ENCODE data around the gene SORBS1.

Gene SORBS1

GRCh38 chr10:95464280-95464679 lies 96.9 kb downstream of the SORBS1 start:
- Histone ChIP-seq H3K27ac (ENCODE audit: low read length) (peak overlapping the region; percentile 82), H3K4me1 (ENCODE audit: control insufficient read depth, insufficient read depth, low read length) (peaks cover 54% of the 10 kb centered on the region), H3K36me3 (ENCODE audit: control insufficient read depth in 2 of 2, insufficient read depth in 2 of 2, low read length in 2 of 2) (peaks cover 0 to 2% of the 10 kb centered on the region in 2 donors), H3K27me3 (ENCODE audit: control insufficient read depth in 1 of 2, insufficient read depth in 2 of 2, low read length in 2 of 2) (no peaks in the 10 kb centered on the region), H3K9me3 (ENCODE audit: control insufficient read depth in 2 of 2, low read length in 2 of 2) (no peaks in the 10 kb centered on the region), H3K4me3 (ENCODE audit: low read length in 2 of 2) (no peak overlapping the region), H3K9ac (ENCODE audit: low read length in 2 of 2) (no peak overlapping the region)

GRCh38 chr10:95462740-95463667 lies 98.2 kb downstream of the SORBS1 start:
- H3K27me3 ChIP-seq (ENCODE audit: control insufficient read depth in 1 of 2, insufficient read depth in 2 of 2, low read length in 2 of 2): no peaks in the 10 kb centered on the region
- peak overlapping the region; percentile 82 for H3K27ac ChIP-seq (ENCODE audit: low read length)
- H3K4me1 ChIP-seq (ENCODE audit: control insufficient read depth, insufficient read depth, low read length): peaks cover 47% of the 10 kb centered on the region
- H3K9me3 ChIP-seq (ENCODE audit: control insufficient read depth in 2 of 2, low read length in 2 of 2): no peaks in the 10 kb centered on the region
- peaks cover 0 to 2% of the 10 kb centered on the region in 2 donors for H3K36me3 ChIP-seq (ENCODE audit: control insufficient read depth in 2 of 2, insufficient read depth in 2 of 2, low read length in 2 of 2)
- no peak overlapping the region for H3K9ac ChIP-seq (ENCODE audit: low read length in 2 of 2)
- H3K4me3 ChIP-seq (ENCODE audit: low read length in 2 of 2): peak overlapping the region in 1 of 2 donors; percentile 30

GRCh38 chr10:95461611-95462010 lies 99.6 kb downstream of the SORBS1 start:
- Histone ChIP-seq H3K27ac (ENCODE audit: low read length) (no peak overlapping the region), H3K4me1 (ENCODE audit: control insufficient read depth, insufficient read depth, low read length) (peaks cover 53% of the 10 kb centered on the region), H3K9ac (ENCODE audit: low read length in 2 of 2) (no peak overlapping the region), H3K4me3 (ENCODE audit: low read length in 2 of 2) (no peak overlapping the region), H3K36me3 (ENCODE audit: control insufficient read depth in 2 of 2, insufficient read depth in 2 of 2, low read length in 2 of 2) (peaks cover 0 to 2% of the 10 kb centered on the region in 2 donors), H3K27me3 (ENCODE audit: control insufficient read depth in 1 of 2, insufficient read depth in 2 of 2, low read length in 2 of 2) (no peaks in the 10 kb centered on the region), H3K9me3 (ENCODE audit: control insufficient read depth in 2 of 2, low read length in 2 of 2) (no peaks in the 10 kb centered on the region)

GRCh38 chr10:95459446-95460045 lies 101.6 kb downstream of the SORBS1 start:
- Histone ChIP-seq H3K9me3 (ENCODE audit: control insufficient read depth in 2 of 2, low read length in 2 of 2) (no peaks in the 10 kb centered on the region), H3K4me1 (ENCODE audit: control insufficient read depth, insufficient read depth, low read length) (peaks cover 65% of the 10 kb centered on the region), H3K27ac (ENCODE audit: low read length) (peak overlapping the region; percentile 74), H3K36me3 (ENCODE audit: control insufficient read depth in 2 of 2, insufficient read depth in 2 of 2, low read length in 2 of 2) (peaks cover 0 to 4% of the 10 kb centered on the region in 2 donors), H3K4me3 (ENCODE audit: low read length in 2 of 2) (peak overlapping the region; percentile 13 to 44), H3K9ac (ENCODE audit: low read length in 2 of 2) (peak overlapping the region; percentile 8 to 63), H3K27me3 (ENCODE audit: control insufficient read depth in 1 of 2, insufficient read depth in 2 of 2, low read length in 2 of 2) (no peaks in the 10 kb centered on the region)

GRCh38 chr10:95458871-95459270 lies 102.3 kb downstream of the SORBS1 start:
- Histone ChIP-seq H3K4me3 (ENCODE audit: low read length in 2 of 2) (no peak overlapping the region), H3K9me3 (ENCODE audit: control insufficient read depth in 2 of 2, low read length in 2 of 2) (no peaks in the 10 kb centered on the region), H3K4me1 (ENCODE audit: control insufficient read depth, insufficient read depth, low read length) (peaks cover 65% of the 10 kb centered on the region), H3K36me3 (ENCODE audit: control insufficient read depth in 2 of 2, insufficient read depth in 2 of 2, low read length in 2 of 2) (peaks cover 0 to 4% of the 10 kb centered on the region in 2 donors), H3K27me3 (ENCODE audit: control insufficient read depth in 1 of 2, insufficient read depth in 2 of 2, low read length in 2 of 2) (no peaks in the 10 kb centered on the region), H3K27ac (ENCODE audit: low read length) (peak overlapping the region; percentile 74), H3K9ac (ENCODE audit: low read length in 2 of 2) (no peak overlapping the region)

- Histone ChIP-seq H3K27ac (ENCODE audit: low read length) (peak overlapping the region; percentile 66), H3K4me1 (ENCODE audit: control insufficient read depth, insufficient read depth, low read length) (peaks cover 59% of the 10 kb centered on the region)
Observed at GRCh38 chr10:95458014-95458413, 103.2 kb downstream of the SORBS1 start.

GRCh38 chr10:95457319-95457886 lies 103.8 kb downstream of the SORBS1 start:
- peak overlapping the region; percentile 66 for H3K27ac ChIP-seq (ENCODE audit: low read length)
- peak overlapping the region in 1 of 2 donors; percentile 4 for H3K9ac ChIP-seq (ENCODE audit: low read length in 2 of 2)
- no peaks in the 10 kb centered on the region for H3K9me3 ChIP-seq (ENCODE audit: control insufficient read depth in 2 of 2, low read length in 2 of 2)

More at GRCh38 chr10:95458014-95458413, 103.2 kb downstream of the SORBS1 start:
- Histone ChIP-seq H3K9me3 (ENCODE audit: control insufficient read depth in 2 of 2, low read length in 2 of 2) (no peaks in the 10 kb centered on the region), H3K4me3 (ENCODE audit: low read length in 2 of 2) (peak overlapping the region in 1 of 2 donors; percentile 1), H3K27me3 (ENCODE audit: control insufficient read depth in 1 of 2, insufficient read depth in 2 of 2, low read length in 2 of 2) (no peaks in the 10 kb centered on the region), H3K9ac (ENCODE audit: low read length in 2 of 2) (no peak overlapping the region), H3K36me3 (ENCODE audit: control insufficient read depth in 2 of 2, insufficient read depth in 2 of 2, low read length in 2 of 2) (peaks cover 0 to 4% of the 10 kb centered on the region in 2 donors)

GRCh38 chr10:95456516-95456915 lies 104.7 kb downstream of the SORBS1 start:
- Histone ChIP-seq H3K4me3 (ENCODE audit: low read length in 2 of 2) (no peak overlapping the region), H3K27me3 (ENCODE audit: control insufficient read depth in 1 of 2, insufficient read depth in 2 of 2, low read length in 2 of 2) (no peaks in the 10 kb centered on the region), H3K4me1 (ENCODE audit: control insufficient read depth, insufficient read depth, low read length) (peaks cover 71% of the 10 kb centered on the region), H3K27ac (ENCODE audit: low read length) (peak overlapping the region; percentile 66), H3K9me3 (ENCODE audit: control insufficient read depth in 2 of 2, low read length in 2 of 2) (no peaks in the 10 kb centered on the region), H3K36me3 (ENCODE audit: control insufficient read depth in 2 of 2, insufficient read depth in 2 of 2, low read length in 2 of 2) (peaks cover 0 to 4% of the 10 kb centered on the region in 2 donors), H3K9ac (ENCODE audit: low read length in 2 of 2) (peak overlapping the region in 1 of 2 donors; percentile 4)

More at GRCh38 chr10:95457319-95457886, 103.8 kb downstream of the SORBS1 start:
- Histone ChIP-seq H3K4me3 (ENCODE audit: low read length in 2 of 2) (no peak overlapping the region), H3K4me1 (ENCODE audit: control insufficient read depth, insufficient read depth, low read length) (peaks cover 62% of the 10 kb centered on the region), H3K36me3 (ENCODE audit: control insufficient read depth in 2 of 2, insufficient read depth in 2 of 2, low read length in 2 of 2) (peaks cover 0 to 4% of the 10 kb centered on the region in 2 donors), H3K27me3 (ENCODE audit: control insufficient read depth in 1 of 2, insufficient read depth in 2 of 2, low read length in 2 of 2) (no peaks in the 10 kb centered on the region)

- Histone ChIP-seq H3K4me1 (ENCODE audit: control insufficient read depth, insufficient read depth, low read length) (peaks cover 76% of the 10 kb centered on the region), H3K27ac (ENCODE audit: low read length) (peak overlapping the region; percentile 66), H3K27me3 (ENCODE audit: control insufficient read depth in 1 of 2, insufficient read depth in 2 of 2, low read length in 2 of 2) (no peaks in the 10 kb centered on the region), H3K36me3 (ENCODE audit: control insufficient read depth in 2 of 2, insufficient read depth in 2 of 2, low read length in 2 of 2) (peaks cover 0 to 4% of the 10 kb centered on the region in 2 donors), H3K9ac (ENCODE audit: low read length in 2 of 2) (no peak overlapping the region), H3K4me3 (ENCODE audit: low read length in 2 of 2) (no peak overlapping the region), H3K9me3 (ENCODE audit: control insufficient read depth in 2 of 2, low read length in 2 of 2) (no peaks in the 10 kb centered on the region)
Observed at GRCh38 chr10:95454940-95455339, 106.2 kb downstream of the SORBS1 start.

- no peak overlapping the region for H3K4me3 ChIP-seq (ENCODE audit: low read length in 2 of 2)
- H3K4me1 ChIP-seq (ENCODE audit: control insufficient read depth, insufficient read depth, low read length): peaks cover 73% of the 10 kb centered on the region
- H3K27ac ChIP-seq (ENCODE audit: low read length): peak overlapping the region; percentile 66
- H3K36me3 ChIP-seq (ENCODE audit: control insufficient read depth in 2 of 2, insufficient read depth in 2 of 2, low read length in 2 of 2): peaks cover 0 to 2% of the 10 kb centered on the region in 2 donors
- no peak overlapping the region for H3K9ac ChIP-seq (ENCODE audit: low read length in 2 of 2)
- no peaks in the 10 kb centered on the region for H3K9me3 ChIP-seq (ENCODE audit: control insufficient read depth in 2 of 2, low read length in 2 of 2)
- no peaks in the 10 kb centered on the region for H3K27me3 ChIP-seq (ENCODE audit: control insufficient read depth in 1 of 2, insufficient read depth in 2 of 2, low read length in 2 of 2)
Observed at GRCh38 chr10:95454356-95454755, 106.8 kb downstream of the SORBS1 start.

Data from stomach smooth muscle (tissue), 2 donors.